GM18517 (cell line): ENCODE results near the gene DGKH.
"Not testable (repeated sequence)": the region's sequence is repeated elsewhere in the genome, so short reads cannot be mapped to it uniquely, and the experiment has no call there.

Source experiments
- ATAC-seq: cut with Tn5 transposase; IDR thresholded peaks from one replicate; pipeline ENCODE4 v1.9.1; 2021; ENCODE audit warnings: mild to moderate bottlenecking, moderate library complexity; ENCODE audit not compliant: unreplicated experiment

DGKH gene

GRCh38 chr13:42163338-42163737, 114.9 kb downstream of the DGKH start:
- ATAC-seq: not testable (repeated sequence)

- ATAC-seq: not testable (repeated sequence)
Observed at GRCh38 chr13:42163910-42164309, 115.5 kb downstream of the DGKH start.

GRCh38 chr13:42164557-42165125, 116.2 kb downstream of the DGKH start:
- ATAC-seq: no peak

GRCh38 chr13:42168496-42168895, 120.0 kb downstream of the DGKH start:
- no peak for ATAC-seq

- ATAC-seq: no peak
Observed at GRCh38 chr13:42170029-42170428, 121.6 kb downstream of the DGKH start.

- no peak for ATAC-seq
Observed at GRCh38 chr13:42173789-42174343, 125.4 kb downstream of the DGKH start.

- no peak for ATAC-seq
Observed at GRCh38 chr13:42174344-42175162, 126.1 kb downstream of the DGKH start.

GRCh38 chr13:42176294-42176693, 127.8 kb downstream of the DGKH start:
- ATAC-seq: no peak

- no peak for ATAC-seq
Observed at GRCh38 chr13:42177189-42177588, 128.7 kb downstream of the DGKH start.

GRCh38 chr13:42181381-42181953, 133.0 kb downstream of the DGKH start:
- ATAC-seq: no peak

- no peak for ATAC-seq
Observed at GRCh38 chr13:42189061-42189460, 140.6 kb downstream of the DGKH start.

- no peak for ATAC-seq
Observed at GRCh38 chr13:42190529-42190928, 142.1 kb downstream of the DGKH start.

- no peak for ATAC-seq
Observed at GRCh38 chr13:42211704-42212464, 163.4 kb downstream of the DGKH start.

- ATAC-seq: no peak
Observed at GRCh38 chr13:42214446-42214845, 166.0 kb downstream of the DGKH start.

- no peak for ATAC-seq
Observed at GRCh38 chr13:42215578-42216421, 167.4 kb downstream of the DGKH start.

GRCh38 chr13:42216422-42216735, 167.9 kb downstream of the DGKH start:
- ATAC-seq: no peak

GRCh38 chr13:42218576-42218975, 170.1 kb downstream of the DGKH start:
- no peak for ATAC-seq

- no peak for ATAC-seq
Observed at GRCh38 chr13:42219051-42219450, 170.6 kb downstream of the DGKH start.

- ATAC-seq: no peak
Observed at GRCh38 chr13:42219876-42220275, 171.4 kb downstream of the DGKH start.

GRCh38 chr13:42221121-42221765, 172.8 kb downstream of the DGKH start:
- no peak for ATAC-seq
